ENCODE measurements around the gene NT5C3A.
"Not testable (repeated sequence)": the region's sequence is repeated elsewhere in the genome, so short reads cannot be mapped to it uniquely, and the experiment has no call there.

The NT5C3A gene

DNA sequence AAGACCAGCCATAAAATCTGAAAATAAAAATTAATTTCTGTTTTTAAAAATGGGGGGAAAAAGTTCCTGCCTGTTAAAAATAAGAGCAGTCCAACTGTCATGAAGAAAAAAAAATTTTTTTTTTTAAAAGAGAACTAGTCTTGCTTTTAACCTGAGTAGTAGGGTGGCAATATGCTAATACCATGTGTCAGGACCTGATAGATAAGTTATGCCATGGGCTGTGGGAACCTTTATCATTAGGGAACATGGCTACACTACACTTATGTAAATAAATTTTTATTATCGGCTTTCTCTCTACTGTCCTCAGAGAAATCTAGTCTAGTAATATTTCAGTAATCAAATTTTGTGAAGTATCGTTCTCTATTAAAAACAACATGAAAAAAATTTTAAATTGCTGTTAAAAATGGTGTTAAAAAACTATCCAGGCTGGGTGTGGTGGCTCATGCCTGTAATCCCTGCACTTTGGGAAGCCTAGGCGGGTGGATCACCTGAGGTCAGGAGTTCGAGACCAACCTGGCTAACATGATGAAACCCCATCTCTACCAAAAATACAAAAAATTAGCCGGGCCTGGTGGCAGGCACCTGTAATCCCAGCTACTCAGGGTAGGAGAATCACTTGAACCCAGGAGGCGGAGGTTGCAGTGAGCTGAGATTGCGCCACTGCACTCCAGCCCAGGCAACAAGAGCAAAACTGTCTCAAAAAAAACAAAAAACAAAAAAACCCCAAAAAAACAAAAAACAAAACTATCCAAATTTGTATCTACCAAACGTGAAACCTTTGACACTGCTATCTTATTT lies 20.7 kb downstream of the NT5C3A start:
- DNase-seq (ENCODE audit: low read depth): no peak

DNA sequence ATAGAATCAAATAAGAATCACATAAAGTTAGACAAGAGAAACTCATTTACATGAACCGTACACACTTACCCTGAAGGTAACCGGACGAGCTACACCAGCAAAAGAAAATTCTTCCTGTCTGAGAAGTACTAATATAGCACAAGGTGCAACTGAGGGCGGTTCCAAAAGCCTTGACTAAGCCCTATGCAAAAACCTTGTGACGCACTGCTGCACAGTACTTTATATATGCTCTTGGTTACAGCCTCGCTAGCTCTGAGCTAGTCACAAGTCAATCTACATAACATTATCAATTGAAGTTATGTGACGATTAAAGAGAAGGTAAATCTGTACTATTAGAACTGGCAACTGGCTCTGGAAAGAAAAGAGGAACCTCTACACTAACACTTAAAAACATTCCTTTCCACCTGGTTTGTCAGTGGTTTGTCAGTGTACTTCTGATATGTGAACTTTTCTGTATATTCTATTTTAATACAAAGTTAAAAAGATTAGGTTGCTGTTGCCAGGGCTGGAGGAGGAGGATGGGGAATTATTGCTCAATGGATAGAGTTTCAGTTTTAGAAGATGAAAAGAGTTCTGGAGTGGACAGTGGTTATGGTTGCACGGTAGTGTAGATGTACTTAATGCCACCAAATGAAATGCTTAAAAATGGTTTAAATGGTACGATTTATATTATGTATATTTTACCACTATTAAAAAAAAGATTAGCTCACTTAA lies 21.6 kb downstream of the NT5C3A start:
- DNase-seq (ENCODE audit: low read depth): peak; percentile 35

DNA sequence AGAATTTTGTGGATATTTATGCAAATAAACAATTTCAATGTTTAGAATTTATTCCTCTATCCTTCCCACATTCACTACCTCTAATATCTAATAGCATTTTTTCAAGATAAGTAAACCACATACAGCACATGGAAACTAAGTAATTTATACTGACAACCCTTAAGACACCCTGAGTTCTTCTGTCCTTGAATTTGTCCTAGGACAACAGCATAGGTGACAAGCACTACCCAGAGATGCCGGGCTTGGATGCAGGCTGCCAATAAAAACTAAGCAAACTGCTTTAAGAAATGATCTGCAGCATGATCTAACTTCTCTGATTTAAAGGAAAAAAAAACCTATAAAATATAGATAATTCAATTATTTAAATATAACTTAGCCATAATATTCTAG lies 22.7 kb downstream of the NT5C3A start:
- no peak for DNase-seq (ENCODE audit: low read depth)

DNA sequence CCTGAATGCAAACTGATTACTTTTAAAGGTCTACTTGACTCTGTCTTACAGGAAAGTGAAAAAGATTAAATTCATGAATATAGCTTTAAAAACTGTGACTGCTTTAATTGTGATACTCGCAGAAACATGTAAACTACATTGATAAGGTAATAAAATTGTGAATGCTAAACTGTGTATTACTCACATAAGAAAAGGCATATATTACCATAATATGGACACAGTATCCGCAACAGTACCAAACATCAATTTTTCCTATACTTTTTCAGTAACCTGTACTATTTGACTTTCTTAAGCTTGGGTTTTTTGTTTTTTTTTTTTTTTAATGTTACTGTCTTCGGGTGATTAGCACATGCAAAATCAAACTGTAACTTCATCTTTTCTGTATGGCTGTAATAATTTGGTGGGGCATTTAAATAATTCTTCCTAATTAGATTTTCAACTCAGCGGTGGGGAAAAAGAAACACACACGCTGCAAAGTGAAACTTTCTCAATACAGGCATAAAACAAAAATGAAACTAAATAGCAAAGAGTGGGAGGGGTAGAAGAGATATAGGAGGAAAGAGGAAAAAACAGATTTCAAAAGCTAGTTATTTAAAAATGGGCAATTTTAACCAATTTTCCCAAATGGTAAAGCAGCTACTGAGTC lies 23.2 kb downstream of the NT5C3A start:
- no peak for DNase-seq (ENCODE audit: low read depth)

DNA sequence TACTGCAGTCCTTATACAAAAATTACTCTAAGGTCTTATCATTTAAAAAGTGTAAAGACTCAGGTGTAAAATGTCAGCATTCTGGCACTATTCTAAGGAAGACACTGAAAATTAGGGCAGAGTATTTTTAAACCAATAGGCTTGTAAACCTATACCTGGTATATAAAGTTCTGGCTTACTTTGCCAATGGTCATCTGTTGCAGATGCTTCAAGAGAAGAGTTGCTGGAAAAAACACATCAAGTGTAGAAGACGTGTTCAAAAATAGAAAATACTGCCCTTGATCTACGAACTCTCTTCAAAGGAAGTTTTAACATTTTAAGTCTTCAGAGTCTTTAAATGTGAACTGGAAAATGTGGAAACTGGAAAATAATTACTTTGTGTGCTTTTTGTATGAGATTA lies 23.9 kb downstream of the NT5C3A start:
- no peak for DNase-seq (ENCODE audit: low read depth)

DNA sequence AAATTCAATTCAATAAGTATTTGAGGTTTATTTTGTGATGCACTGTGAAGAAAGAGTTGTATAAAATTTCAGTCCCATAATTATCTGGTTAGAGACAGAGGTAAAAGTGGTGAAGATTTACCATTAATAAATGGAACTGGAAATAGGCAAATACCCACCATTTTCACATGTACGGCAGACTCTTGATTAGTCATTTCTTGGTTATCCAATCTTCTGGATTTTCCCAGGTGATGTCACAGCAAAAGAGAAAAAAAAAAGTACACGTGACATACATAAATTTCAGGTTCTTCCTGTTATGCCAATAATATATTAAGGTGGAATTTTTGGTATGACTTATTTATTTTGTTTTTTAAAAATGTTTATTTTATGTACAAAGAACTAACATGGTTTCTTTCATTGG lies 26.8 kb downstream of the NT5C3A start:
- no peak for DNase-seq (ENCODE audit: low read depth)

DNA sequence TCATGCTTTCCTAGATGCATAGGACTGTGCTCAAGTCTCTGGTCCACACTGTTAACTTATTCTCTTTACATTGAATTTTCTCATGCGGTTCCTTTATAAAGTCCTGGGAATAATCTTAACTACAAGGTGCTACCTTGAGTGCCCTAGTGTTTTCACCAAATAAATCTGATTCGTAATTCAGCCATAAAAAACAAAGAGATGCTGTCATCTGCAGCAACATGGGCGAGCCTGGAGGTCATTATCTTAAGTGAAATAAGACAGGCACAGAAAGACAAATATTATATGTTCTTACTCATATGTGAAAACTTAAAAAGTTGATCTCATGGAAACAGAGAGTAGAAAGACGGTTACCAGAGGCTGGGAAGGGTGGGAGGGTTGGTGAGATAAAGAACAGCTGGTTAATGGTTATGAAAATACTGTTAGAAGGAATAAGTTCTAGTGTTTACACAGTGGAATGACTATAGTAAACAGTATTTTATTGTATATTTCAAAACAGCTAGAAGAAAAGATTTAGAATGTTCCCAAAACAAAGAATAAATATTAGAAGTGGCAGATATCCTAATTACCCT lies 38.3 kb downstream of the NT5C3A start:
- DNase-seq (ENCODE audit: low read depth): no peak

DNA sequence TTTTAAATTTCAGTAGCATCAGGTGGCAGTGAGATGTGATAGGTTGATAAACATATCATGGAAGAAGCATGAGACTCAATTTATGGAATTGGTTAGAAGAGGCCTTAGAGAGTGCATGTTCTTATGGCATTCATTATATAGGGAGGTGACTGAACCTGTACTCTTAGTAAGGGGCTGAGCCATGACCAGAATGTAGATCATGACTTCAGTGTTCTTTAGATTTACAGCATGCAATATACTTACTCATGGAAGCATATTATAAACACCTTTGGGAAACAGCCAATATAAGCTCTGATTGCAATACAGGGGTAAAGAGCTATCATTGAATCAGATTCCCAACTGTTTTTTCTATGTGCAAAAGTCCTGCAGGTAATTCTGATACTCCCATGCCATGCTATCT lies 50.2 kb downstream of the NT5C3A start:
- no peak for DNase-seq (ENCODE audit: low read depth)

DNA sequence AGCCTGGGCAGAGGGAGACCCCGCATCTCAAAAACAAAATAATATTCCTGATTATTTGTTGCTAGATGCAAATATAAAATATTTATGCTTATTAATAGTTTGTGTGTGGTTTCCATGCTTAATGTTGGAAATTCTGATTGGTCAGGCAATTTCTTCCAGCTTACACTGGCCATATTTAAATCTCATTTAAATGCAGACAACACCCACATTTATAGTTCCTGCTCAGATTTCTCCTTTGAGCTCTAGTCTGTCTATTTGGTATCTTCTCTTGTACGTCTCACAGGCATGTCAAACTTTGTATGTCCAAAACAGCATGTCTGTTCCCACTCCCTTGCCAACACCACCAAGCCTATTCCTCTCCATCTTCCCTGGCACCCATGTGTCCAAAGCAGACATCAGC lies 52.8 kb downstream of the NT5C3A start:
- DNase-seq (ENCODE audit: low read depth): no peak

DNA sequence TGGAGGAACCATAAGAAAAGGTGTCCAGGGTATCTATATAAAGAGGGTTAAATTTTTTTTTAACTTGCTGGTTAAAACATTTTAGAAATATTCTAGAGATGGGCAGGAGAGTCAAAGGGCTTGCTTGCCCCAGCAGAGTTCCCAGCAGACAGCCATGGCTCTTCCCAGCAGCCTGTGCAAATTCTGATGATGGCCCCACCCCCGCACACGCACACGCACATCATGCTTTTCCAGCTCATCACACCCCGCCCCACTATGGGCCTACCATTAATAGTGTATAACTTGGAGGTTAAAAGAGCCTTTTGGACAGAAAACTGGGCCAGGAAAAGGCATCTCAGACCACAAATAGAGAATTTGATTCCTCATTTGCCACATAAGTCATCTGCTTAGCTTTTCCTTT lies 56.9 kb downstream of the NT5C3A start:
- not testable (repeated sequence) for DNase-seq (ENCODE audit: low read depth)

DNA sequence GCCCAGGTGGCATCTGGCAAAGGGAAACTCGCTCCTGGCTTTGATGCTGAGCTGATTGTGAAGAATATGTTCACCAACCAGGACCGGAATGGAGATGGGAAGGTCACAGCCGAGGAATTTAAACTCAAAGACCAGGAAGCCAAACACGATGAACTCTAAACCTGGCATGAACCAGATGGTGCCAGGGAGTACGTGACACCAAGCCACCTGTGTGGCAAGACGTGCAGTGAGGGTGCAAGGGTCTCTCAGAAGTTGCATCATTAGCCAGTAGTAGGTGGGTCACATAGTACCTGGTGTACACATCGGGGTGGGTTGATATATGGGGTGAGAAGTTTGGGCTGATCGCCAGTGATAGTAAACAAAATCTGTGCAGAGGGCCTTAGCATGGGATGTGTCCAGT lies 57.4 kb downstream of the NT5C3A start:
- DNase-seq (ENCODE audit: low read depth): not testable (repeated sequence)

DNA sequence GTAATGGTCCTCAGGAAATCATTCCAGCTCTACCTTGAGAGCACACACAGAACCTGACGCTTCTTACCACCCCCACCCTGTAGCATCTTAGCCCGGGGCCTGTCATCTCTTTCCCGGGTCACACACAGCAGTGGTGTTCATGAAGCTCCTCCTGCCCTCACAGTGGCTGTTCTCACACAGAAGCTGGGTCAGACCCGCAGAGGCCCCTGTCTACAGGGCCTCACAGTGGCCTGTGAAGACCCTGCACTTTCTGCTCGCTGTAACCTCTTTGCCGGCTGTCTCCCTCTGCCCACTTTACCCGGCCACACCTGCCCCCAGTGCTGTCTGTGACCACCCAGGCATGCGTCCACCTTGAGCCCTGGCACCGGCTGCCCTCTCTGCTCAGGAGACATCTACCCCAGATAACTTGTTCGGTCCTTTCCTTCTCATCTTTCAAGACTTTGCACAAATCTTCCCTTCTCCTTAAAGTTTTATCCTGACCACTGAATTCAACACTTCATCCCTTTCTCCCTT lies 58.4 kb downstream of the NT5C3A start:
- not testable (repeated sequence) for DNase-seq (ENCODE audit: low read depth)

DNA sequence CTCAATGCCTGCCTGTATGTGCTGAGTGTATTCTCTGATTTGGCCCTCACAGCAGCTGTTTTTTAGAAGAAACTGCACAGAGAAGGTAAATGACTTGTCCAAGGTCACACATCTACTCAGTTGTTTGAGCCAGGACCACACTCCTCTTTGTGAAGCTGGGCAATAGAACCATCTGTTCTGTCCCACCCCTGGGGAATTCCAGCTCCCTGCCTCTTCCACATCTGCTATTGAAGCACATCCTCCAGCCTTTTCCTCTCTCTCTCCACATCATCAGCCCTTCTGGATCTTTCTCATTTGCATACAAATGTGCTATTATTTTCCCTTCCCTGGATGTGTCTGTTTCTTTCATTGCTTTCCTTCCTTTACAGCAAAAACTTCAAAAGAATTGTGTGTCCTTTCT lies 59.5 kb downstream of the NT5C3A start:
- DNase-seq (ENCODE audit: low read depth): not testable (repeated sequence)

DNA sequence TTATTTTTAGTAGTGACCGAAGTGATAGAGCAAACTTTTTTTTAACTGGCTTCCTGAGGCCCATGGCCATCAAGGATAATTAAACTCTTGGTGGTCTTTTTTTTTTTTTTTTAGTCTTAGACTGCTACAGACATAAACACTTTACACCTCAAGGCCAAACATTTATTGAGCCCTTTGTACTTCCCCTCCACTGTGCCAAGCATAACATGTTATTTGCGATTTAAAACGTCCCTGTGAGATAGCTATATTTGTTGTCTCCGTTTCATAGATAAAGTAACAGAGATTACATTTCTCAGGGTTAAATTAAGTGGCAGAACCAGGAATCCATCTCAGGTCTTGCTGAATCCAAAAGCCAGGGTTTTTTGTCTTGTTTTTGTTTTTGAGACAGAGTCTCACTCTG lies 63.2 kb downstream of the NT5C3A start:
- DNase-seq (ENCODE audit: low read depth): not testable (repeated sequence)

DNA sequence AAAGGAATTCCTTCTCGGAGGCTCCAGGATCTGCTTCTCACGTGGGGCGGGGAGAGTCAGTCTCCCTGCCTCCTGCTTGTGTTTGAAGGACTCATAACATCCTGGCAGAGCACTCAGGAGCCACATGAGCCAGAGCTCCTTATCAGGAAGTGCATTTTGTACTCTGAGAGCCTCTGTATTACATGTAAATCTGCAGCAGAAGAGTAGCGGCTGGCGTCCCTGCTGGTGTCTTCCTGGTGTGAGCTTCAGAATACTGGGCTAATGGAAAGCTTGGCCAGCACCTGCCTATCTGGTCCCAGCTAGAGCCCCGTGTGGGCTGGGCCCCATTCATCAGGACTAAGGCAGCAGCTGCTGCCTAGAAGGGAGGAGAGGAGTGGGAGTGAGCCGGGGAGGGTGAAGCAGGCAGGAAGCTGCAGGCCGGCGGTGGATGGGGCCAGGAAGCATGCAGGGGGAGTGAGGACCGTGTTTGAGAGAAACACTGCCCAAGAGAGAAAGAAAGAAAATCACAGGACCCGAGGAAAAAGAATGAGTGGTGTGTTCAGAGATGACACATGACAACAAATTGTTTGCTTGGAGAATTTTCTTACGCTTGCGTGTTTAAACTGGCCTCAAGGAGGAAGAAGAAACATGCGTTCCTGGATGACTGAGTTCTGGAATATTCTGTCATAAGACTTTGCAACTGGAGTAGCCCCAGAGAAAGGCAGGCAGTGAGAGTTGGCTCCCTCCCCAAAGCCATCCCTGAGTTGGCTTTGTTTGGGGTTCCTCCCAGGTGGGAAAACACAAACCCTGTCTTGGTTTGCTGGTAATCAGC lies 64.0 kb downstream of the NT5C3A start:
- not testable (repeated sequence) for DNase-seq (ENCODE audit: low read depth)

DNA sequence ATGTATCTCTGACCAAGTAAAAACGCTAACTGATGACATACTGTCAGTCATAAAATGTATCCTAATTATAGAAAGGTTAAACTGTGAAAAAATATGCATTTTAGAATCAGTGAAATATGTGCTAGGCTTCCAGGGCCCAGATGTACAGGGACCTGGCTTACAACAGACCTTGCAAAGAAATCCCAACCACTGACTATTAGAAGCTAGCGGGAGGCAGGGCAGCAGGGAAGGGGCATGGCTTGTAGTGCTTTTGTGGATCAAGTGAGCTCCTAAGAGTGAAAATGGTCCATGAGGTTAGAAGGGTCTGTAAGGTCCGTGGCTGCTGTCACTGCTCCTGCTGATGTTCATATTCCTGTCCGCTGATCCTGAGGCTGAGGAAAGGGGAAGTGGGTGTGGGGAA lies 64.6 kb downstream of the NT5C3A start:
- not testable (repeated sequence) for DNase-seq (ENCODE audit: low read depth)

DNA sequence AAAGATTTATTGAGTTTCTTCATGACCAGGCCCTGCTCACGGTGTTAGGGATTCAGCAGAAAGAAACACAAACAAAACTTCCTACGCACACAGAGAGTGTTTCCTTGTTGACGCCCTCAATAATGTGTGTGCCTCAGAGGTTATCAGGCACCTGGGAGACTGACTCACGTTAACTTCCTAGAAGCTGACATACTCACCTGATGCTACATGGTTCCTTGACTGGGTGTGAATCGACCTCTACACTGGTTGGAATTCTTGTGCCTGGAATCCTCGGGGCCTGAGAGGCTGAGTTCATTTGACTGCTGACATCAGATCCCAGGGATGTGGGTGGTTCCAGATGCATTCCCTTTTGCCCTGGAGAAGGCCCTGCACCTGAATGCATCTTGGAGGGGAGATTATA lies 69.8 kb downstream of the NT5C3A start:
- DNase-seq (ENCODE audit: low read depth): not testable (repeated sequence)

DNA sequence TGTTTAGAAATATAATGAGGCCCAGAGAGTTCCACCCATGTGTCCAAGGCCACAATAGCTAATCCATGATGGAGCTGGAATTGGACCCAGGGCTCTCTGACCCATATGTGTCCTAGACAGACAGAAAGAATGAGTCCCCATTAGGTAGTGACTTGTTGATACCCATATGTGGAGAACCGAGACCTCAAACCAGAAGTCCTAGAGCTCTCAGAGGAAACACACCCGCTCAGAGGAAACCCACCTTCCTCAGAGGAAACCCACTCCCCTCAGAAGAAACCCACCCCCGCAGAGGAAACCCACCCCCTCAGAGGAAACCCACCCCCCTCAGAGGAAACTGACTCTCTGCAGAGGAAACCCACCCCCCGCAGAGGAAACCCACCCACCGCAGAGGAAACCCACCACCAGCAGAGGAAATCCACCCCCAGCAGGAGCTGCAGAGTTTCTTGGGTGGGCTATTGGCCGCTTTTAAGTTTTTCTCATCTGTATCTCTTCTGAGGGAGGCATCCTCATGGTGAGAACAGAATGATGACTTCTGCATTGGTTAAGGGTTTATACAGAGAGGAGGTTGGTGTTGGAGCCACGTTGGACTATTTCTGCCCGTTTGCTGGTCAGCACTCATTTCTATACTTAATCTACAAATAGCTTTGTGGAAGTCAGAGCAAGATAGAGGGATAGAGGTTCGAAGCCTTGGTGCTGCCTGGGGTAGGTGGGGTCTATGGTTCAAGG lies 70.4 kb downstream of the NT5C3A start:
- not testable (repeated sequence) for DNase-seq (ENCODE audit: low read depth)

DNA sequence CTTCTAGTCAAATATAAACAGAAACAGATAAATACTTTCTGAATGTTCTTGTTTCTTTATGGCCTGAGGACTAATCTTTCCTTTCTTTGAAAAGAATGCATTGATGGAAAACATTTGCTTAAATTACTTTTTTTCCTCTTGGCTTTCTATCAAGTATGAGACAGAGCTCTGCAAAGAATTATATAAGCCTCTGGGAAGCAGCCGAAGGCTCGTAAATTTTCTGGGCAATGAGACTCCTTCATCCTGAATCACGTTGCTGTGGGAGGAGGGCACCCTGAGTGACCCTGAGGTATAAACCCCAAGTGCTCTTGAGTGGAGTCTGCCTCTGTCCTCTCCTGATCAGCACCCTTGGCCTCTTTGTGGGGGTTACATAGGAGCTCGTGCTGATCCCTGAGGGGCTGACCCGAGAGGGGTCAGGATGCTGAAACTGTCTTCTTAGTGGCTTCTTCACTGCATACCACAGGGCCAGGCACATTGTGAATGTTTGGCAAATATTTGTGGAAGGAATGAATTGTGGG lies 71.4 kb downstream of the NT5C3A start:
- not testable (repeated sequence) for DNase-seq (ENCODE audit: low read depth)

DNA sequence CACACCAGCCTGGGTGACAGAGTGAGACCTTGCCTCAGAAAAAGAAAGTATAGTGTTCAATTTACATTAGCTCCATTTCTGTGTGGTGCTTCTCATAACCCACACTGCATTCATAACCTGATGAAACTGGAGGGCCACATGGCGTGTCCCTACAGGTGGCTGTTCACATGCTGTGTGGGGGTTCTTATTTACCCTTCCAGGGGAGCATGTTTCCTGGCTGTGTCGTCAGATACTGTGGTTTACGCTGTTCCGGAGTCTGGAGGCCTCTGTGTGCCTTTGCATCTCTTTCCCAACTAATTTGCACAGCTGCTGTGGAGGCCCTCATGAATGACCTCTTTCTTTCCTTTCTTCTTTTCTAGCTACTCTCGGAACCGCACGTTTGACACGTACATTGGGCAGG lies 74.4 kb downstream of the NT5C3A start:
- not testable (repeated sequence) for DNase-seq (ENCODE audit: low read depth)

DNA sequence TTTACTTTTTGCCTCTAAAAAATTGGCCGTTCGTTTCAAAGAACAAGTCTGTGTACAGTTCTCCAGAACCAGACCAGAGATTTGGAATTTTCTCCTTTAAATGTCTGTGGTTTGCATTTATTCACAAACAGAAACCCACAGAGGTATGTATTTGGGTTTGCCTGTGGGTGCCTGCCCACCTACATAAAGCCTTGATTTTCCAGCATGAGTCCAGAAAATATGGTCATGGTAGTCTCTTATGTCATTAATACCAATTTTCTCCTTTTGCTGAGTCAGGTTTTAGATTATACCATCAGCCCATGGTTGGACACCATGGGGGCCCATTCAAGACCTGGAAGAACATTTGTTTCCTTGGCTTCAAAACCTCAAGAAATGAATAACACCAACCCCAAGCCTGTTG lies 82.7 kb downstream of the NT5C3A start:
- not testable (repeated sequence) for DNase-seq (ENCODE audit: low read depth)
